ENCODE results near the gene MRPS10.

MRPS10 gene

GRCh38 chr6:42162384-42162783 lies 55.3 kb downstream of the MRPS10 start:
- Mint-ChIP-seq H3K36me3 (no peaks in the 10 kb centered on the region), H3K4me3 (no peak overlapping the region), H3K9me3 (no peaks in the 10 kb centered on the region), H3K27ac (no peak overlapping the region), H3K27me3 (peaks cover 54% of the 10 kb centered on the region), H3K4me1 (peaks cover 14% of the 10 kb centered on the region)
- ATAC-seq: no peak

DNA sequence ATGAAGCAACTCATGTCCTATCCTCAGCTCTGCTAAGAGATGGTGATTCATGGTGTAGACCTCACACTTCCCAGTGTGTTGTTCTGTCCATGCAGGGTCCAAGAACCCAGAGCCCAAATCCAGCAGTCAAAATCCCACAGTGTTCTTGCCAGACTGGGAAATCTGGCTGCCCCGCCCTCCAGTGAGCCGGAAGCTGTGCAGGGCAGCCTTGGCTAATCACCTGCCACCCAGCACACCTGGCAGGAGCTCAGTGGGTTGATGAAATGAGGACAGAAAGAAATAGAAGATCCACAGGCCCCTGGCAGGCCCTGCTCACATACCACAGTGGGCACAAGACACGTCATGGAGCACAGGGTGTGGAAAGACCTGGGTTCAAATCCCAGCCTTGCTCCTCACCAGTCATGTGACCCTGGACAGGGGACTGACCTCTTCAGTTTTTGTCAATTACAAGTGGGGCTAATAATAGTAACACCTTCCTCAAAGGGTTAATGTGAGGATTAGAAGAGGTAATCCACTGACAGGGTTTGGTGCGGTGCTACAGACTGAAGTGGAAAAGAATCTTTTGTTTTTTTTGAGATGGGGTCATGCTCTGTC lies 58.1 kb downstream of the MRPS10 start:
- no peaks in the 10 kb centered on the region for H3K9me3 Mint-ChIP-seq
- no peaks in the 10 kb centered on the region for H3K36me3 Mint-ChIP-seq
- H3K27me3 Mint-ChIP-seq: peaks cover 37% of the 10 kb centered on the region
- H3K4me1 Mint-ChIP-seq: peaks cover 6% of the 10 kb centered on the region
- no peak overlapping the region for H3K4me3 Mint-ChIP-seq
- no peak overlapping the region for H3K27ac Mint-ChIP-seq
- ATAC-seq: no peak

DNA sequence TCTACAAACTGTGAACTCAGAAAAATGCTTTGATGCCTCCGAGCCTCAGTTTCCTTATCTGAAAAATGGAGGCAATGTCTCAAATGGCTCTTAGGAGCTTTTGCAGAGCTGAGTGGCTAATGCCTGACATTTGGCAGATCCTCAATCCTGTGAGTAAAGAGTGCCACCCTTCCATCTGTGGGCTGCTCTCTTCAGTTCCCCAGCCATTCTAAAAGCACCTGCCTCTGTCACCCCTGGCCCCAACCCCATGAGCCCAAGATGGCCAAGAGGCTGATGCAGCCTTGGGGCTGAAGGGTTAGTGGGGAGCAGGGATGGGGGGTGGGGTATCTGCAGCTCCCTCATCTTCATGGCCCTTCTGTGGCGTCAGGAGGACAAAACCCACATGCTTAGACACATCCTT lies 59.0 kb downstream of the MRPS10 start:
- no peak for ATAC-seq
- Mint-ChIP-seq H3K36me3 (no peaks in the 10 kb centered on the region), H3K27ac (no peak overlapping the region), H3K4me1 (peaks cover 6% of the 10 kb centered on the region), H3K27me3 (peaks cover 46% of the 10 kb centered on the region), H3K4me3 (no peak overlapping the region), H3K9me3 (no peaks in the 10 kb centered on the region)

- Mint-ChIP-seq H3K4me1 (peaks cover 6% of the 10 kb centered on the region), H3K9me3 (no peaks in the 10 kb centered on the region), H3K4me3 (no peak overlapping the region), H3K27ac (no peak overlapping the region), H3K27me3 (peaks cover 51% of the 10 kb centered on the region), H3K36me3 (no peaks in the 10 kb centered on the region)
- ATAC-seq: no peak
These were observed 59.6 kb downstream of the MRPS10 start for GRCh38 chr6:42158011-42158410.

Data from stimulated activated memory B cell treated with anti-CD40 and anti-IgM and Interleukin-4, amounts not matched to agents 10 μg/mL and 1 μg/mL and 100 μg/mL, for 72 hours (primary cell).